ENCODE data around the gene RAB11FIP2.

Gene RAB11FIP2

GRCh38 chr10:117968354-117969182, 78.2 kb downstream of the RAB11FIP2 start:
- TF ChIP-seq SIN3A (IDR thresholded peaks at IDR 0.05; ENCODE audit: borderline replicate concordance, insufficient read depth, low read length) (no peak), REST (IDR thresholded peaks at IDR 0.05; ENCODE audit: insufficient read depth in 1 of 2, low read depth in 2 of 2, low read length in 2 of 2) (no peak), TAF1 (IDR thresholded peaks at IDR 0.05; ENCODE audit: borderline replicate concordance, insufficient read depth, low read length) (no peak), POLR2AphosphoS5 (IDR thresholded peaks at IDR 0.05; ENCODE audit: low read depth, low read length) (no peak), FOXP2 (optimal IDR thresholded peaks at IDR 0.05; ENCODE audit: borderline replicate concordance, extremely low read depth, extremely low read length, insufficient read depth) (no peak)

- no peak for TF ChIP-seq SIN3A (IDR thresholded peaks at IDR 0.05; ENCODE audit: borderline replicate concordance, insufficient read depth, low read length)
- no peak for TF ChIP-seq TAF1 (IDR thresholded peaks at IDR 0.05; ENCODE audit: borderline replicate concordance, insufficient read depth, low read length)
- no peak for TF ChIP-seq REST (IDR thresholded peaks at IDR 0.05; ENCODE audit: insufficient read depth in 1 of 2, low read depth in 2 of 2, low read length in 2 of 2)
- no peak for TF ChIP-seq FOXP2 (optimal IDR thresholded peaks at IDR 0.05; ENCODE audit: borderline replicate concordance, extremely low read depth, extremely low read length, insufficient read depth)
- TF ChIP-seq POLR2AphosphoS5 (IDR thresholded peaks at IDR 0.05; ENCODE audit: low read depth, low read length) = no peak
These were observed 79.5 kb downstream of the RAB11FIP2 start for GRCh38 chr10:117967149-117967650.

DNA sequence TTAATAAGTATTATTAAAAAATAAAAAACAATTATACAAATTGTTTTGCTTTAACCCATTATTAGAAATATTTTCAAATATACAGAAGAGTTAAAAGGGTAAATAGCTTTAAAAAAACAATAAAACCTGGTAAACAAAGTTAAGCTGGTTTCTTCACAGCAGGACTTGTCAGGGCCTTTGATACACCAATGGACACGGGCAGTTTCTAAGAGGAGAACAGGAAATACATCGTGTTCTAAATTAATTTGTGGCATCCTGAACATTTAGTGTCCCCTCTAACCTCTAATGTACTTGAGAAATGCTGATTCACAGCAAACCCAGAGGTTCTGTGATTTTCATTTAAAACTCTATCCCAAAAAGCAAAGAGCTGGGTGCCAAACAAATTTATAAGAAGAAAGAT, 80.8 kb downstream of the RAB11FIP2 start:
- TF ChIP-seq SIN3A (IDR thresholded peaks at IDR 0.05; ENCODE audit: borderline replicate concordance, insufficient read depth, low read length) (no peak), POLR2AphosphoS5 (IDR thresholded peaks at IDR 0.05; ENCODE audit: low read depth, low read length) (no peak), TAF1 (IDR thresholded peaks at IDR 0.05; ENCODE audit: borderline replicate concordance, insufficient read depth, low read length) (no peak), REST (IDR thresholded peaks at IDR 0.05; ENCODE audit: insufficient read depth in 1 of 2, low read depth in 2 of 2, low read length in 2 of 2) (no peak), FOXP2 (optimal IDR thresholded peaks at IDR 0.05; ENCODE audit: borderline replicate concordance, extremely low read depth, extremely low read length, insufficient read depth) (no peak)

DNA sequence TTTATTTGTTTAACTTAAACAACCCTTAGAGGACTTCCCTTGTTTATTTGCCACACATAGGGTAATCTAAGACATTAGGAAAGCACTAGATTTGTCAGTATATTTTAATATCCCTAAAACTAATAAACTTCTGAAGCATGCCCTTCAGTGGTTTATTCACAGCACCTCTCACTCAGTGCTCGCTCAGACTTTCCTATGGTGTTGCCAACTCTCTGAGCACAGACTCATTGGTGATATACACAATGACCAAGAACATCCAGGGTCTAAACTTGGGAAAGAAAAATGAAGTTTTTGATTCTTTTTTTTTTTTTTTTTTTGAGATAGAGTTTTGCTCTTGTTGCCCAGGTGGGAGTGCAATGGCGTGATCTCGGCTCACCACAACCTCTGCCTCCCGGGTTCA, 82.2 kb downstream of the RAB11FIP2 start:
- TF ChIP-seq FOXP2 (optimal IDR thresholded peaks at IDR 0.05; ENCODE audit: borderline replicate concordance, extremely low read depth, extremely low read length, insufficient read depth) = no peak

DNA sequence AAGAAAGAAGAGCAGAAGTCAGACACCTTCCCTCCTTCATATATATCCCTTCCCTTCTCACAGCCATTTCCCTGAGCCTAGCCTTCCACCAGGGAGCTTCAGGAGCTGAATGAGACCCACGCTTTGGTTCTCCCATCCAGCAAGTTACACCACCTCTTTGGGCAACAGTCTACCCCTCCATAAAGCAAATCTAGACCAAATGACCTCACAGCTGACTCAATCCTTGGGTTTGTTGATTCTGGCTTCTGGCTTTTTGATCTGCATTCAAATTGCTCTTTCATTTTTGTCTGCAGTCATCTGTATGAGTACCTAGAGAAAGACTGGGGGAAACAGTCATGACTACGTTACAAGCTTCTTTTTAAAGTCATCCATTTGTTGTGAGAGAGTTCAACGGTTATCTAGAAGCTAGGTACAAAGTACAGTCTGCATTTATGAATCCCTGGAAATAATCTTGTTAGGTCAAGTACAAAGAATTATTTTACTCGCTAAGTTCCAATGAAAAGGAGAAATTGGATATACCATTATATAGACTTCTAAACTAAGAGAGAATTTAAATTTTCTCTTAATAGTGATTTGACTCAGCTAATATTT, 86.3 kb downstream of the RAB11FIP2 start:
- TF ChIP-seq FOXP2 (optimal IDR thresholded peaks at IDR 0.05; ENCODE audit: borderline replicate concordance, extremely low read depth, extremely low read length, insufficient read depth) (no peak), TAF1 (IDR thresholded peaks at IDR 0.05; ENCODE audit: borderline replicate concordance, insufficient read depth, low read length) (no peak), REST (IDR thresholded peaks at IDR 0.05; ENCODE audit: insufficient read depth in 1 of 2, low read depth in 2 of 2, low read length in 2 of 2) (no peak), SIN3A (IDR thresholded peaks at IDR 0.05; ENCODE audit: borderline replicate concordance, insufficient read depth, low read length) (no peak), POLR2AphosphoS5 (IDR thresholded peaks at IDR 0.05; ENCODE audit: low read depth, low read length) (no peak)
